MCF 10A (cell line): ENCODE data around the gene PET100. TPM values are rescaled to one million over a fixed set of nuclear protein-coding genes. Genes with fewer than 3 reads are reported as not detected.

Experiments
- BruUV-seq: library from RNA; stranded (reverse); fragments of 400-500 nt; replicated peaks from 2 replicates; lab custom pipeline; 2021; lab: Mats Ljungman, UMichigan
- CTCF ChIA-PET: fragments of 300-600 bp; sonication (Branson Sonifier 250); formaldehyde crosslinking; extraction: SDS; loops from one replicate; lab custom pipeline; 2021; ENCODE audit warnings: antibody characterized with exemption, inconsistent platforms; lab: Yijun Ruan, JAX
- POLR2A ChIA-PET: fragments of 300-600, 350-650 bp; sonication (Branson Sonifier 250); formaldehyde crosslinking; extraction: SDS; loops from one replicate; lab custom pipeline; 2020; ENCODE audit warnings: antibody characterized with exemption, inconsistent platforms; lab: Yijun Ruan, JAX
- DNase-seq: peaks from one replicate; pipeline ENCODE4 v3.0.0-alpha.2; 2018; ENCODE audit not compliant: unreplicated experiment
- H3K27ac Mint-ChIP-seq: one replicate; pipeline ENCODE4 v1.8.0; 2022; ENCODE audit warnings: mild to moderate bottlenecking, low read depth, mixed read lengths; ENCODE audit not compliant: unreplicated experiment
- H3K27me3 Mint-ChIP-seq: one replicate; pipeline ENCODE4 v1.8.0; 2022; ENCODE audit warnings: mixed read lengths; ENCODE audit not compliant: insufficient read depth, unreplicated experiment
- H3K36me3 Mint-ChIP-seq: one replicate; pipeline ENCODE4 v1.8.0; 2022; ENCODE audit warnings: mild to moderate bottlenecking, moderate library complexity, mixed read lengths; ENCODE audit not compliant: insufficient read depth, unreplicated experiment
- H3K4me1 Mint-ChIP-seq: one replicate; pipeline ENCODE4 v1.8.0; 2022; ENCODE audit warnings: mixed read lengths; ENCODE audit not compliant: insufficient read depth, unreplicated experiment
- H3K4me3 Mint-ChIP-seq: one replicate; pipeline ENCODE4 v1.8.0; 2022; ENCODE audit warnings: mild to moderate bottlenecking, moderate library complexity, mixed read lengths; ENCODE audit not compliant: unreplicated experiment
- H3K9me3 Mint-ChIP-seq: one replicate; pipeline ENCODE4 v1.8.0; 2022; ENCODE audit warnings: mixed read lengths; ENCODE audit not compliant: unreplicated experiment
- CTCF ChIP-seq: fragments of 200-600 bp; IDR thresholded peaks from one replicate; pipeline ENCODE4 v1.8.0; 2022; ENCODE audit warnings: antibody characterized with exemption, mild to moderate bottlenecking; ENCODE audit not compliant: unreplicated experiment
- intact Hi-C: fragments of 100-400 bp; cut with micrococcal nuclease; formaldehyde crosslinking; loops from 2 replicates; pipeline ENCODE4 v1.14.1; 2022
- total RNA-seq: library from RNA; stranded (reverse); gene quantifications from 2 replicates; pipeline ENCODE4 v1.2.3, GENCODE V29; 2022

The PET100 gene
- total RNA-seq, 1 experiment from 2014 or later: 53.9 TPM

GRCh38 chr19:7654401-7654800 lies 24.8 kb downstream of the PET100 start:
- Mint-ChIP-seq H3K9me3 (no peaks in the 10 kb centered on the region), H3K4me1 (peaks cover 6% of the 10 kb centered on the region), H3K27me3 (no peaks in the 10 kb centered on the region), H3K27ac (no peak overlapping the region), H3K4me3 (no peak overlapping the region), H3K36me3 (no peaks in the 10 kb centered on the region)
- DNase-seq: no peak
- intact Hi-C loops: no loop called here
- CTCF ChIA-PET: interaction anchor here (0.6 to 6.4 kb wide), 9 partner anchors 9 to 866 kb away, joined by 3 to 31 read pairs (median 4); partner anchors contain the start of gene TRAPPC5
- POLR2A ChIA-PET: interaction anchor here (0.7 to 1.1 kb wide), 5 partner anchors 27 to 692 kb away, joined by 3 to 6 read pairs (median 3); no protein-coding TSS in a partner anchor
- no peak for TF ChIP-seq CTCF
- BruUV-seq: no TSS peak

- POLR2A ChIA-PET: interaction anchor here (1.2 kb wide), 1 partner anchor 18 kb away, joined by 4 read pairs; the partner anchor contains the start of gene STXBP2
- no peak for TF ChIP-seq CTCF
- intact Hi-C loops: no loop called here
Measured at GRCh38 chr19:7655581-7655980, 26.0 kb downstream of the PET100 start.

GRCh38 chr19:7657131-7657751 lies 27.6 kb downstream of the PET100 start:
- Mint-ChIP-seq H3K27me3 (peaks cover 8% of the 10 kb centered on the region), H3K27ac (no peak overlapping the region)

More at GRCh38 chr19:7655581-7655980, 26.0 kb downstream of the PET100 start:
- no TSS peak for BruUV-seq
- no peak for DNase-seq
- Mint-ChIP-seq H3K27ac (no peak overlapping the region), H3K9me3 (no peaks in the 10 kb centered on the region), H3K4me3 (no peak overlapping the region), H3K4me1 (peaks cover 6% of the 10 kb centered on the region), H3K27me3 (no peaks in the 10 kb centered on the region), H3K36me3 (no peaks in the 10 kb centered on the region)
- CTCF ChIA-PET: interaction anchor here (0.6 to 6.4 kb wide), 5 partner anchors 11 to 302 kb away, joined by 3 to 31 read pairs (median 3); partner anchors contain the start of genes STXBP2 and TRAPPC5

More at GRCh38 chr19:7657131-7657751, 27.6 kb downstream of the PET100 start:
- no peak for TF ChIP-seq CTCF
- Mint-ChIP-seq H3K4me3 (no peak overlapping the region), H3K9me3 (no peaks in the 10 kb centered on the region), H3K36me3 (no peaks in the 10 kb centered on the region), H3K4me1 (peaks cover 6% of the 10 kb centered on the region)
- DNase-seq: peak; percentile 38
- intact Hi-C loops: no loop called here
- ChIA-PET CTCF (interaction anchor here (0.5 to 6.4 kb wide), 7 partner anchors 16 to 220 kb away, joined by 3 to 31 read pairs (median 3); partner anchors contain the start of gene TRAPPC5), POLR2A (no interaction called here)
- no TSS peak for BruUV-seq
